MCF 10A (cell line): ENCODE data around the gene EMC8. TPM values are rescaled to one million over a fixed set of nuclear protein-coding genes. Genes with fewer than 3 reads are reported as not detected.

Source experiments
- BruUV-seq: library from RNA; stranded (reverse); fragments of 400-500 nt; replicated peaks from 2 replicates; lab custom pipeline; 2021; lab: Mats Ljungman, UMichigan
- CTCF ChIA-PET: fragments of 300-600 bp; sonication (Branson Sonifier 250); formaldehyde crosslinking; extraction: SDS; loops from one replicate; lab custom pipeline; 2021; ENCODE audit warnings: antibody characterized with exemption, inconsistent platforms; lab: Yijun Ruan, JAX
- POLR2A ChIA-PET: fragments of 300-600, 350-650 bp; sonication (Branson Sonifier 250); formaldehyde crosslinking; extraction: SDS; loops from one replicate; lab custom pipeline; 2020; ENCODE audit warnings: antibody characterized with exemption, inconsistent platforms; lab: Yijun Ruan, JAX
- DNase-seq: peaks from one replicate; pipeline ENCODE4 v3.0.0-alpha.2; 2018; ENCODE audit not compliant: unreplicated experiment
- H3K27ac Mint-ChIP-seq: one replicate; pipeline ENCODE4 v1.8.0; 2022; ENCODE audit warnings: mild to moderate bottlenecking, low read depth, mixed read lengths; ENCODE audit not compliant: unreplicated experiment
- H3K27me3 Mint-ChIP-seq: one replicate; pipeline ENCODE4 v1.8.0; 2022; ENCODE audit warnings: mixed read lengths; ENCODE audit not compliant: insufficient read depth, unreplicated experiment
- H3K36me3 Mint-ChIP-seq: one replicate; pipeline ENCODE4 v1.8.0; 2022; ENCODE audit warnings: mild to moderate bottlenecking, moderate library complexity, mixed read lengths; ENCODE audit not compliant: insufficient read depth, unreplicated experiment
- H3K4me1 Mint-ChIP-seq: one replicate; pipeline ENCODE4 v1.8.0; 2022; ENCODE audit warnings: mixed read lengths; ENCODE audit not compliant: insufficient read depth, unreplicated experiment
- H3K4me3 Mint-ChIP-seq: one replicate; pipeline ENCODE4 v1.8.0; 2022; ENCODE audit warnings: mild to moderate bottlenecking, moderate library complexity, mixed read lengths; ENCODE audit not compliant: unreplicated experiment
- H3K9me3 Mint-ChIP-seq: one replicate; pipeline ENCODE4 v1.8.0; 2022; ENCODE audit warnings: mixed read lengths; ENCODE audit not compliant: unreplicated experiment
- intact Hi-C: fragments of 100-400 bp; cut with micrococcal nuclease; formaldehyde crosslinking; loops from 2 replicates; pipeline ENCODE4 v1.14.1; 2022
- total RNA-seq: library from RNA; stranded (reverse); gene quantifications from 2 replicates; pipeline ENCODE4 v1.2.3, GENCODE V29; 2022
- TF ChIP-seq, protein P1 (sequence below): fragments of 200-600 bp; IDR thresholded peaks from one replicate; pipeline ENCODE4 v1.8.0; 2022; ENCODE audit warnings: antibody characterized with exemption, mild to moderate bottlenecking; ENCODE audit not compliant: unreplicated experiment

The EMC8 gene
- total RNA-seq, 1 experiment from 2014 or later, result 68.5 TPM

DNA sequence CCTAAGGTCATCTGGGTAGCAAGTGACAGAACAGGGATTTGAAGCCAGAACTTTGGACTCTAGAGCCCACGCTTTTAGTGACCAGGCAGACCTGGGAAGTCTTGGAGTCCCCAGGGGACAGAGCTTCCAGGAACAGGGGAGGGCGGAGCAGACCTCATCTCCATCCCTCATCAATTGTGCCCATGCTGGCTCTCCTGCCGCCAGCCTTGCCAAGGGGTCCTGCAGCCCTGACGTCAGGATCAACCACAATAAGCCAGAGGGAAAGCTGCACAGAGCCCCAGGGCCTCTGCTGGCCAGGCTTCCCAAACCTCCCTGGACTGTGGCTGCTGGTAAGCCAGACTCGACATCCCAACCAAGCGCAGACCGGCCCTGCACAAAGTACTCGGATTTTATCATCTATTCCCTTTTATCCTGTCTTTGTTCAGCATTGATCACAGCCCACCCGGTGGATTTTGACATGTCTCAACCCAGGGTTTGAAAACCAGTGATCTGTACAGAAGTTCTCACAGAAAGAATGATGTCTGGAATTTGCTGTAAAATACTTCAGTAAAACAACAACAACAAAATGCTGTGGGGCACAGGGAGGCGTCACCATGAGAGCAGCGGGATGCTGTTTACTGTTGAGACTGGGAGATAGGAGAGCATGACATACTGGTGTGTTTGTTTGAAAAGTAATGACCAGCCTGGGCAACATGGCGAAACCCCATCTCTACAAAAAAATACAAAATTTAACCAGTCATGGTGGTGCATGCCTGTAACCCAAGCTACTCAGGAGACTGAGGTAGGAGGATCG, 60.2 kb downstream of the EMC8 start:
- H3K4me1 Mint-ChIP-seq, result no peaks in the 10 kb centered on the region
- no peak for DNase-seq
- POLR2A ChIA-PET, result interaction anchor here (0.7 kb wide), 2 partner anchors 34 to 224 kb away, joined by 3 read pairs; no protein-coding TSS in a partner anchor
- TF ChIP-seq, protein P1, sequence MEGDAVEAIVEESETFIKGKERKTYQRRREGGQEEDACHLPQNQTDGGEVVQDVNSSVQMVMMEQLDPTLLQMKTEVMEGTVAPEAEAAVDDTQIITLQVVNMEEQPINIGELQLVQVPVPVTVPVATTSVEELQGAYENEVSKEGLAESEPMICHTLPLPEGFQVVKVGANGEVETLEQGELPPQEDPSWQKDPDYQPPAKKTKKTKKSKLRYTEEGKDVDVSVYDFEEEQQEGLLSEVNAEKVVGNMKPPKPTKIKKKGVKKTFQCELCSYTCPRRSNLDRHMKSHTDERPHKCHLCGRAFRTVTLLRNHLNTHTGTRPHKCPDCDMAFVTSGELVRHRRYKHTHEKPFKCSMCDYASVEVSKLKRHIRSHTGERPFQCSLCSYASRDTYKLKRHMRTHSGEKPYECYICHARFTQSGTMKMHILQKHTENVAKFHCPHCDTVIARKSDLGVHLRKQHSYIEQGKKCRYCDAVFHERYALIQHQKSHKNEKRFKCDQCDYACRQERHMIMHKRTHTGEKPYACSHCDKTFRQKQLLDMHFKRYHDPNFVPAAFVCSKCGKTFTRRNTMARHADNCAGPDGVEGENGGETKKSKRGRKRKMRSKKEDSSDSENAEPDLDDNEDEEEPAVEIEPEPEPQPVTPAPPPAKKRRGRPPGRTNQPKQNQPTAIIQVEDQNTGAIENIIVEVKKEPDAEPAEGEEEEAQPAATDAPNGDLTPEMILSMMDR, result no peak
- H3K27ac Mint-ChIP-seq, result no peak overlapping the region
- no TSS peak for BruUV-seq
- no peak overlapping the region for H3K4me3 Mint-ChIP-seq
- H3K27me3 Mint-ChIP-seq, result no peaks in the 10 kb centered on the region
- CTCF ChIA-PET, result no interaction called here
- intact Hi-C loops, result no loop called here
- H3K36me3 Mint-ChIP-seq, result peaks cover 45% of the 10 kb centered on the region
- no peaks in the 10 kb centered on the region for H3K9me3 Mint-ChIP-seq

DNA sequence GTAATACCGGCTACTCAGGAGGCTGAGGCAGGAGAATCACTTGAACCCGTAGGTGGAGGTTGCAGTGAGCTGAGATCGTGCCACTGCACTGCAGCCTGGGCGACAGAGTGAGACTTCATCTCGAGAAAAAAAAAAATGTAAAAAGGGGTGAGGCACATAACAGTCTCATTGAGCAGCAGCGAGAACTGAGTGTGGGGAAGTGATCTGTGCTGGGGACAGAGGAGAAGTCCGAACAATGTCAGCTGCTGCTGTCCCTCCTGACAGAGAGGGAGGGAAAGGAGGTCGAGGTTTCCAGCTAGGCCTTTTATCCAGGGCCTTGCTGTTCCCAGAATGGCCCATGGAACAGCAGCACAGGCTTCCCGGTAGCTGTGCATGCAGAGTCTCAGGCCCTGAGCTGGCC, 62.4 kb downstream of the EMC8 start:
- DNase-seq, result no peak
- Mint-ChIP-seq H3K9me3 (no peaks in the 10 kb centered on the region), H3K27ac (no peak overlapping the region), H3K4me3 (no peak overlapping the region), H3K36me3 (peaks cover 41% of the 10 kb centered on the region), H3K27me3 (no peaks in the 10 kb centered on the region), H3K4me1 (peaks cover 6% of the 10 kb centered on the region)
- ChIA-PET CTCF (interaction anchor here (0.6 to 2.8 kb wide), 8 partner anchors 9 to 121 kb away, joined by 3 to 12 read pairs (median 4); no protein-coding TSS in a partner anchor), POLR2A (interaction anchor here (0.8 kb wide), 1 partner anchor 709 kb away, joined by 3 read pairs; the partner anchor contains the start of gene KIAA0513)
- TF ChIP-seq, protein P1, result no peak
- no TSS peak for BruUV-seq
- intact Hi-C loops, result no loop called here

DNA sequence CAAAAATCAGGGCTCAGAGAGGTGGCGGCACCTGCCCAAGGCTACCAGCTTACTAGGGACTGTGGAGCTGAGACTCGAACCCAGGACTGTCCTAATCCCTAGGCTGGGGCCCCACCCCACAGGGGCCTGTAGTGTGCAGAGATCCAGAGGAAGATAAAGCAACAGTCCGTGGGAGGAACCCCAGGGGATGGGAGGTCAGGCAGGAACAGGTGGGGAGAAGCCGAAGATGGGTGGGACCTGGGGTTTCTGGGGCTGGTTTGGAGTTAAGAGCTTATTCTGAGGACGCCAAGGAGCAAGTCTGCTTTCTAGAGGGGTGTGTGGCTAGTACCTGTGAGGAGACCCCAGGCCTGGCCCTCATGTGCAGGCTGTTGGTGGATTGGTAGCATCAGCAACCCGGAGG, 63.4 kb downstream of the EMC8 start:
- BruUV-seq, result no TSS peak
- Mint-ChIP-seq H3K27me3 (no peaks in the 10 kb centered on the region), H3K4me1 (peaks cover 6% of the 10 kb centered on the region), H3K4me3 (no peak overlapping the region), H3K27ac (no peak overlapping the region), H3K36me3 (peaks cover 31% of the 10 kb centered on the region), H3K9me3 (no peaks in the 10 kb centered on the region)
- intact Hi-C loops, result no loop called here
- TF ChIP-seq, protein P1, result no peak
- CTCF ChIA-PET, result interaction anchor here (0.5 to 2.8 kb wide), 6 partner anchors 10 to 266 kb away, joined by 3 to 12 read pairs (median 6); no protein-coding TSS in a partner anchor
- no peak for DNase-seq
- POLR2A ChIA-PET, result no interaction called here

DNA sequence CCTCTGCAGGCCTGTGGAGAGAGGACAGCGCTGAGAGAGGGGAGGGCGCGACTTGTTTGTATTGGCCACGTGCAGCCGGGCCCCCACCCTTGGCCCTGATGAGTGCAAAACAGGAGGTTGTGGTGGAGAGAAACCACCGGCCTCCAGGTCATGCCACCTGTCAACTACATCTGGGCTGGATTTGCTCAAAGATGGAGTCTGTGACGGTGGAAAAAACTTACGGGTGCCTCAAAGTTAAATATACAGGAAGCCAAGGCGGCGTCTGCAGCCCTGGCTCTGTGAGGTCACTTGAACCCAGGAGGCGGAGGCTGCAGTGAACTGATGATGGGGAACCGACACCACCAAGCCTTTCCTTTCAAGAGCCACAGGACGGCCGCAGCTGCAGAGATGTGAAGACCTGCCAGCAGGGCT, 64.1 kb downstream of the EMC8 start:
- no TSS peak for BruUV-seq
- ChIA-PET CTCF (interaction anchor here (0.6 to 2.8 kb wide), 2 partner anchors 18 to 266 kb away, joined by 3 to 12 read pairs; no protein-coding TSS in a partner anchor), POLR2A (no interaction called here)
- no peak overlapping the region for H3K4me3 Mint-ChIP-seq
- H3K36me3 Mint-ChIP-seq, result peaks cover 24% of the 10 kb centered on the region
- no peak overlapping the region for H3K27ac Mint-ChIP-seq
- DNase-seq, result no peak
- no peaks in the 10 kb centered on the region for H3K9me3 Mint-ChIP-seq
- TF ChIP-seq, protein P1, result no peak
- intact Hi-C loops, result no loop called here
- peaks cover 6% of the 10 kb centered on the region for H3K4me1 Mint-ChIP-seq
- no peaks in the 10 kb centered on the region for H3K27me3 Mint-ChIP-seq
